Gastroesophageal sphincter (tissue), 4 donors: Measurements from ENCODE around the gene KIF16B. TPM values are rescaled to one million over a fixed set of nuclear protein-coding genes. Genes with fewer than 3 reads are reported as not detected.

ENCODE experiments used
- ATAC-seq: fragments of 150-250 bp; one replicate; pipeline ENCODE4 v1.9.1; 2016; ENCODE audit warnings: mild to moderate bottlenecking, moderate library complexity
- H3K27ac ChIP-seq, 4 donors: fragments of 200-600 bp; sonication (generic) in 3 of 4; 1 replicate in 3 of 4; 2 replicates in 1 of 4; pipeline ENCODE4 v1.5.1; 2016 to 2019
- H3K27me3 ChIP-seq: fragments of 200-600 bp; sonication (generic); one replicate; pipeline ENCODE4 v1.5.1; 2019
- H3K36me3 ChIP-seq, 2 donors: fragments of 200-600 bp; sonication (generic); one replicate each; pipeline ENCODE4 v1.5.1; 2019; ENCODE audit warnings: control low read depth in 1 of 2
- H3K4me1 ChIP-seq, 3 donors: fragments of 200-600 bp; sonication (generic); 1 replicate in 2 of 3; 2 replicates in 1 of 3; pipeline ENCODE4 v1.5.1; 2016 to 2019; ENCODE audit warnings: control low read depth in 2 of 3
- H3K4me3 ChIP-seq, 2 donors: fragments of 200-600 bp; sonication (generic); one replicate each; pipeline ENCODE4 v1.5.1; 2019; ENCODE audit warnings: mild to moderate bottlenecking in 1 of 2, moderate library complexity in 1 of 2
- H3K9me3 ChIP-seq, 3 donors: fragments of 200-600 bp; sonication (generic); one replicate each; pipeline ENCODE4 v1.5.1; 2017 to 2019; ENCODE audit warnings: control low read depth in 2 of 3
- EP300 ChIP-seq: sonication (generic); formaldehyde crosslinking; IDR thresholded peaks from one replicate; pipeline ENCODE4 v1.6.1; 2017; ENCODE audit warnings: antibody characterized with exemption, mild to moderate bottlenecking
- POLR2A ChIP-seq, 2 donors: fragments of 450-650 bp; IDR thresholded peaks; one replicate each; pipeline ENCODE4 v1.6.1; 2017; ENCODE audit warnings: antibody characterized with exemption in 2 of 2, mild to moderate bottlenecking in 2 of 2, moderate library complexity in 1 of 2
- POLR2AphosphoS5 ChIP-seq: sonication (generic); formaldehyde crosslinking; IDR thresholded peaks from one replicate; pipeline ENCODE4 v1.6.1; 2017; ENCODE audit warnings: antibody characterized with exemption
- WGBS, 2 donors: methylation state at CpG; one replicate each; pipeline ENCODE4 v1.1.5; 2018; ENCODE audit warnings: low coverage in 1 of 2; 5-methylcytosine and 5-hydroxymethylcytosine counted together
- total RNA-seq, 4 donors: library from RNA; depleted of rRNA; stranded (reverse); fragments of >200 nt; gene quantifications; one replicate each; pipeline ENCODE4 v1.1.0, GENCODE V29; 2016
- TF ChIP-seq, protein P1 (sequence below), 4 experiments: fragments of 200-600 bp in 2 of 4; fragments of 450-650 bp in 2 of 4; sonication (generic) in 1 of 4; IDR thresholded peaks; one replicate each; pipeline ENCODE4 v1.5.1; 2017 to 2019; ENCODE audit warnings: antibody characterized with exemption in 4 of 4, mild to moderate bottlenecking in 2 of 4, moderate library complexity in 2 of 4

The KIF16B gene
- total RNA-seq, 4 donors from 2014 or later: 15.9 to 26.6 (median 22.2) TPM

DNA sequence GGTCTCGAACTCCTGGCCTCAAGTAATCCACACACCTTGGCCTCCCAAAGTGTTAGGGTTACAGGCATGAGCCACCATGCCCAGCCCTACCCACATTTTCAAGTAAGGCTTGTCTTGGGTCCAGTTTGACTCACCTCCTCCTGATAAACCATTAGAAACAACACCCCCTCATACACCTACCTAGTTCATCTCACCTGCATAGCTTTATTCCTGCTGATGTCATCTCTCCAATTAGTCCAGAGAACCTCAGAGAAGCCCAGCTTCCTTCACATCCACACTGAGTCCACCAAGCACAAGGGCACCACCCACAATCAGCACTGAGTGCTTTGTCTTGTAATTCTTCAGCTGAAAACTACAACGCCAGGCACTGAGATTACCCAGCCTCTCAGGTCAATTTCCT lies 35.3 kb downstream of the KIF16B start:
- WGBS, 2 donors: 100% methylated on average over 1 of the region's 2 CpGs
- TF ChIP-seq EP300 (no peak), POLR2A (IDR thresholded peaks at IDR 0.05) (no peak), POLR2AphosphoS5 (no peak)
- TF ChIP-seq, protein P1, sequence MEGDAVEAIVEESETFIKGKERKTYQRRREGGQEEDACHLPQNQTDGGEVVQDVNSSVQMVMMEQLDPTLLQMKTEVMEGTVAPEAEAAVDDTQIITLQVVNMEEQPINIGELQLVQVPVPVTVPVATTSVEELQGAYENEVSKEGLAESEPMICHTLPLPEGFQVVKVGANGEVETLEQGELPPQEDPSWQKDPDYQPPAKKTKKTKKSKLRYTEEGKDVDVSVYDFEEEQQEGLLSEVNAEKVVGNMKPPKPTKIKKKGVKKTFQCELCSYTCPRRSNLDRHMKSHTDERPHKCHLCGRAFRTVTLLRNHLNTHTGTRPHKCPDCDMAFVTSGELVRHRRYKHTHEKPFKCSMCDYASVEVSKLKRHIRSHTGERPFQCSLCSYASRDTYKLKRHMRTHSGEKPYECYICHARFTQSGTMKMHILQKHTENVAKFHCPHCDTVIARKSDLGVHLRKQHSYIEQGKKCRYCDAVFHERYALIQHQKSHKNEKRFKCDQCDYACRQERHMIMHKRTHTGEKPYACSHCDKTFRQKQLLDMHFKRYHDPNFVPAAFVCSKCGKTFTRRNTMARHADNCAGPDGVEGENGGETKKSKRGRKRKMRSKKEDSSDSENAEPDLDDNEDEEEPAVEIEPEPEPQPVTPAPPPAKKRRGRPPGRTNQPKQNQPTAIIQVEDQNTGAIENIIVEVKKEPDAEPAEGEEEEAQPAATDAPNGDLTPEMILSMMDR (IDR thresholded peaks at IDR 0.05): no peak
- Histone ChIP-seq H3K27ac (no peak overlapping the region), H3K9me3 (no peaks in the 10 kb centered on the region), H3K4me3 (no peak overlapping the region), H3K36me3 (no peaks in the 10 kb centered on the region), H3K27me3 (no peaks in the 10 kb centered on the region), H3K4me1 (peaks cover 0 to 21% (median 0%) of the 10 kb centered on the region in 3 donors)
- ATAC-seq: no peak

DNA sequence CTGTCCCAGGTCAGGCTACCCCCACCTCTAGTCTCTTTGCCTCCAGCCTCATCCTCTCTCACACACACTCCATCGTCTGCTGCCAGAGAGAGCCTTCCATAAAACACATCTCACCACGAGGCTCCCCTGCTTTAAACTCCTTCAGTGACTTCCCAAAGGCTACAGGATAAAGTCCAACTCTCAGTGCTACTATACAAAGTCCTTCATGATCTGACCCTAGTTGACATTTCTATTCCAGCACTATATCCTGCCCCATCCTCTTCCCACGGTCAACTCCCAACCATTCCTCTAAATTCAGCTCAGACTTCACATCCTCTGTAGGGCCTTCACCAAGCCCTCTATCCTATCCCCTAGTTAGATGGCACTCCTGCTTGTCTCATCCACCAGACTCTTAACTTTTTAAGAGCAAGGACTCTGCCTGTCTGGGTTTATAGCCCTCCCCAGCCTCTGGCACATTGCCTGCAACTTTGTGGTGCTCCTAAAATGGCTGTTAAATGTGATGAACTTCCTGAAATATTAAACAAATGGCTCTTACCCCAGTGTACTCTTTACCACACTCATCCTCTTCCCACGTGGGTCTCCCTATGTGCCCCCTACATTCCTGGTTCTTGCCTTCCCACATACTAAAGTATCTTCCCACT lies 36.1 kb downstream of the KIF16B start:
- 86 to 93% methylated on average over 4 of the region's 4 CpGs for WGBS, 2 donors
- Histone ChIP-seq H3K9me3 (no peaks in the 10 kb centered on the region), H3K27me3 (no peaks in the 10 kb centered on the region), H3K4me3 (no peak overlapping the region), H3K36me3 (no peaks in the 10 kb centered on the region), H3K4me1 (peaks cover 0 to 20% (median 0%) of the 10 kb centered on the region in 3 donors), H3K27ac (no peak overlapping the region)
- TF ChIP-seq POLR2A (IDR thresholded peaks at IDR 0.05) (no peak), EP300 (no peak), POLR2AphosphoS5 (no peak)
- TF ChIP-seq, protein P1 (IDR thresholded peaks at IDR 0.05): no peak
- no peak for ATAC-seq

- Histone ChIP-seq H3K4me3 (no peak overlapping the region), H3K36me3 (no peaks in the 10 kb centered on the region), H3K27ac (no peak overlapping the region), H3K4me1 (peaks cover 0 to 3% (median 0%) of the 10 kb centered on the region in 3 donors), H3K9me3 (no peaks in the 10 kb centered on the region), H3K27me3 (no peaks in the 10 kb centered on the region)
- TF ChIP-seq, protein P1 (IDR thresholded peaks at IDR 0.05): no peak
- TF ChIP-seq POLR2A (IDR thresholded peaks at IDR 0.05): no peak
- no peak for TF ChIP-seq POLR2AphosphoS5
- WGBS, 2 donors: 69 to 88% methylated on average over 2 of the region's 2 CpGs
- ATAC-seq: no peak
Measured at GRCh38 chr20:16535277-16535676, 38.0 kb downstream of the KIF16B start.

GRCh38 chr20:16533502-16533901 lies 39.7 kb downstream of the KIF16B start:
- Histone ChIP-seq H3K9me3 (no peaks in the 10 kb centered on the region), H3K4me1 (peaks cover 0 to 2% (median 0%) of the 10 kb centered on the region in 3 donors), H3K36me3 (no peaks in the 10 kb centered on the region), H3K4me3 (no peak overlapping the region), H3K27ac (no peak overlapping the region), H3K27me3 (no peaks in the 10 kb centered on the region)
- TF ChIP-seq POLR2AphosphoS5 (no peak), POLR2A (IDR thresholded peaks at IDR 0.05) (no peak), EP300 (no peak)
- TF ChIP-seq, protein P1 (IDR thresholded peaks at IDR 0.05): no peak
- ATAC-seq: no peak
- WGBS, 2 donors: 83 to 93% methylated on average over 1 of the region's 1 CpG

DNA sequence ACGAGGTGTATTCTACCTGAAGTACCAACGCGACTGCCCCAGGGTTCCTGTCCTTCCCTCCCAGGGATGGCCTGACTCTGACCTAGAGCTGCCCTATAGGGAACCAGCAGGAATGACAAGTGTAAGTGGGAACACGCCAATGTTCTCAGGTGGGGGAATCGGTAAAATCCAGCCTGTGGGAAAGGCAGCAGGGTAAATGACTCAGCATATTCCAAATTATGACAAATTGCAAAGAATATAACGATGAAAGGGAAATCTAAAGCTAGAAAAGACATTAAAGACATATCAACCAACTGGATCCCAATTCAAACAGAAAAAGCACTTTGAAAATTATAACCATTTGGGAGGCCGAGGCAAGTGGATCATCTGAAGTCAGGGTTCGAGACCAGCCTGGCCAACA lies 41.8 kb downstream of the KIF16B start:
- H3K4me1 ChIP-seq: peaks cover 0 to 10% (median 0%) of the 10 kb centered on the region in 3 donors
- H3K27me3 ChIP-seq: no peaks in the 10 kb centered on the region
- WGBS, 2 donors: 93 to 97% methylated on average over 3 to 8 of the region's 8 CpGs
- no peak for TF ChIP-seq EP300
- TF ChIP-seq POLR2AphosphoS5: no peak
- TF ChIP-seq, protein P1 (IDR thresholded peaks at IDR 0.05): no peak
- no peak for TF ChIP-seq POLR2A (IDR thresholded peaks at IDR 0.05)
- no peak for ATAC-seq
- H3K9me3 ChIP-seq: no peaks in the 10 kb centered on the region
- no peak overlapping the region for H3K4me3 ChIP-seq
- H3K27ac ChIP-seq: no peak overlapping the region
- H3K36me3 ChIP-seq: peaks cover 0 to 4% of the 10 kb centered on the region in 2 donors
